HG03354 (cell line): Measurements from ENCODE around the gene IL22RA1.

Source experiments
- ATAC-seq: cut with Tn5 transposase; IDR thresholded peaks from one replicate; pipeline ENCODE4 v1.9.1; 2021; ENCODE audit warnings: mild to moderate bottlenecking; ENCODE audit not compliant: unreplicated experiment, poor library complexity, severe bottlenecking

Gene IL22RA1

GRCh38 chr1:24084050-24084449, 58.9 kb downstream of the IL22RA1 start:
- ATAC-seq: no peak

- no peak for ATAC-seq
Observed at GRCh38 chr1:24082372-24082771, 60.6 kb downstream of the IL22RA1 start.

GRCh38 chr1:24081190-24081589, 61.8 kb downstream of the IL22RA1 start:
- ATAC-seq: no peak

DNA sequence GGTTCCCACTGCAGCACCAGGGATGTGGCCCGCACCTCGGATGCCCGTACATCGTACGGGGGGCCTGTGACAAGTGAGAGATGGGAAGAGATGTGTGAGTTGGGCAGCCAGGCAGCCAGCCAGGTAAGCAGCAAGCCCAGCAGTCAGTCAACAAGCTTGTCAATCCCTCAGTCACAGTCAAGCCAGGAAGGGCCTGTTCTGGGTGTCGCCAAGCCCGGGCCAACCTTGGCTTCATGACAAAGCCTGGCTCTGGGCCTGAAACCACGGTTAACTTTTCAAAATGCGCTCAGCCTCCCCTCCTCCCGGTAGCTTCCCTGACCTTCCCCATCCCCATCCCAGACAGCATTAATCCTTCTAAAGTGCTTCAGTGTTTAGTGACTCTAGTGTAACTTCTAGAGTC, 62.8 kb downstream of the IL22RA1 start:
- ATAC-seq: no peak

DNA sequence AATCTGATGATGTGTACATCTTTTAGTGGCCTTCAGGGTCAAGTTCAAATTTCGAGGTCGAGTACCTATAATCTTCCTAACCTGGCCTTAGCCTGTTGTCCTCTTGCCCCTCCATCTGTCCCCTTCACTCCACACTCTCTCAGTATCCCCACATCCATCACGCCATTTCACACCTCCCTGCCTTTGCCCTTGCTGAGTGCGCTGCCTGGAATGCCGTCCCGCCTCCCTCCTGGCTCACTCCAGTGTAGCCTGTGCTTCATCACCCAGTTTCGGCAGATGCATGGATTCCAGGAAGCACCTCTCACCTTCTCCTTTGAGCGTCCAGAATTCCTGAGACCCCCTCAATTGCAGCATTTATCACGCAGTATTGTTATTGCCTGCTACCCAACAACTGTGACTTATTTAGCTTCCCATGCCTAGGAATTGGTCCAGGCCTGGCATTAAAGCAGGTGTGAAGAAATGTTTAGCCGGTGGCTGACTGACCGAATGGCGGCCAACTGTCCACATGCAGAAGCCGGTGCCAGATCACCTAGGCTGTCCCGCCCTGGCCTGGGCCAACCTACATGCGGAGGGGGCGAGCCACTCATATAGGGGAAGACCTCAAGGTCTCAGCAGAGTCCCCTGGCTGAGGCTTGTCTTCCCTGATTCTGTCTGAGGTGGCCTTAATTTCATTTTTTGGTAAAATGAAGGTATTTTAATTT, 65.5 kb downstream of the IL22RA1 start:
- ATAC-seq: no peak

GRCh38 chr1:24075946-24076345, 67.0 kb downstream of the IL22RA1 start:
- no peak for ATAC-seq

DNA sequence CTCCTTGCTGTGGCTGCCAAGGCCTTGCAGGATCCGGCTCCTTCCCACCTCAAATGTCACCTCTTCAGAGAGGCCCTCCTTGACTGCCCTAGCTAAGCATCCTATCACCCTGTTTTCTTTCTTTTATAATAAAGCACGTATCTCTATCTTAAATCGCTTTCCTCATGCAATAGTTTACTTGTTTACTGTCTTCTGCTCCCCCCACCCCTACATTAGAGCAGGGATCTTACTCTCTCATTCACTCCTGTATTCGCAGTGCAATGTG, 67.4 kb downstream of the IL22RA1 start:
- no peak for ATAC-seq

GRCh38 chr1:24074817-24075589, 67.9 kb downstream of the IL22RA1 start:
- no peak for ATAC-seq

GRCh38 chr1:24074196-24074595, 68.7 kb downstream of the IL22RA1 start:
- ATAC-seq: no peak

- ATAC-seq: no peak
Observed at GRCh38 chr1:24071941-24072340, 71.0 kb downstream of the IL22RA1 start.

GRCh38 chr1:24070821-24071393, 72.0 kb downstream of the IL22RA1 start:
- no peak for ATAC-seq

GRCh38 chr1:24069817-24070216, 73.1 kb downstream of the IL22RA1 start:
- ATAC-seq: no peak
